HG03342 (cell line): ENCODE data around the gene ADAM33.

Source experiments
- ATAC-seq: cut with Tn5 transposase; IDR thresholded peaks from one replicate; pipeline ENCODE4 v1.9.1; 2021; ENCODE audit warnings: mild to moderate bottlenecking, moderate library complexity; ENCODE audit not compliant: unreplicated experiment

The ADAM33 gene

GRCh38 chr20:3681931-3682781, at the start of gene ADAM33:
ADAM33 (minus strand) TSS chr20:3682010; CDS start chr20:3682004, 6 bp downstream.
- ATAC-seq, result no peak

GRCh38 chr20:3730803-3731672, 49.2 kb upstream of the ADAM33 start:
- ATAC-seq, result no peak

GRCh38 chr20:3729811-3730540, 48.2 kb upstream of the ADAM33 start:
- ATAC-seq, result no peak

DNA sequence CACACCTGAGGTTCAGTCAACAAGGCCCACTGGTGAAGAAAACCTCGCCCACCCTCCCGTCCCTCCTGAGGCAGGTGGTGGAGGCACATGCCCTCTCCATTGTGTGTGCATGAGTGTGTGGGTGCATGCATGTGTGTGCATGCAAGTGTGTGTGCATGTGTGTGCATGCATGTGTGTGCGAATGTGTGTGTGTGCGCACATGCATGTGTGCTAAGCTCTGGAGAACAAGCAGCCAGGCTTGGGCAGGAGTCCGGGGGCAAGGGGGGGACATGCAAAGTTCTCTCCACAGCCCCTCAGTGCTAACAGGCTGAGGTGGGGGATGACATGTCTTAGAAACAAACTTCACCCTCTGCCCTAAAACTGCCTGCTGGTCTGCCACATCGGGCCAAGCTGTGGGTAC, 47.6 kb upstream of the ADAM33 start:
- ATAC-seq, result no peak

- ATAC-seq, result no peak
Observed at GRCh38 chr20:3728876-3729275, 47.1 kb upstream of the ADAM33 start.

DNA sequence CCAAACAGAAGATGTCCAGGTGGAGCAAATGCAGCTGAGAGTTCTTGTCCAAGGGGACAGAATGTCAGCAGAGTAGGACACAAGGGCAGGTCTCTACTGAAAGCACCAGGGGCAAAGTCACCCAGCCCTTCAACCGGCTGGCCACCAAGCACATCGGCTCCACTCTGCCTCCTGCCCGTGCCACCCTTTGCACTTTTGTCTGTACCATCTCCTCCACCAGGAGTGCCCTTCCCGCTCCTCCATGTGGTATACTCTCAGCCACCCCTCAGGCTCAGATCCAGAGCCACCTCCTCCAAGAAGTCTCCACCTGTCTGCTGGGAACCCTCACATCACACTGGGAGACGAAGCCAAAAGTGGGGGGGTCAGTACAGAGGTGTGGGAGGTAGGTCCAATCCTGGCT, 46.5 kb upstream of the ADAM33 start:
- ATAC-seq, result no peak

GRCh38 chr20:3727401-3728021, 45.7 kb upstream of the ADAM33 start:
- no peak for ATAC-seq

DNA sequence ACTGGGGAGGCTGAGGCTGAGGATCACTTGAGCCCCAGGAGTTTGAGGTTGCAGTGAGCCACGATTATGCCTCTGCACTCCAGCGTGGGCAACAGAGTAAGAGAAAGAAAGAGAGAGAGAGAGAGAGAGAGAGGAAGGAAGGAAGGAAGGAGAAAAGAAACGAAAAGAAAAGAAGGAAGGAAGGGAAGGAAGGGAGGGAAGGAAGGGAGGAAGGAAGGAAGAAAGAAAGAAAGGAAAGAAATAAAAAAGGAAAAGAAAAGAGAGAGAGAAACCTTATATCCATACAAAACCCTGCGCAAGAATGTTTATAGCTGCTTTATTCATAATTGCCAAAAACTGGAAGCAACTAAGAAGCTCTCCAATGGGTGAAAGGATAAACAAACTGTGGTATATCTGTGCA, 42.5 kb upstream of the ADAM33 start:
- ATAC-seq, result no peak

DNA sequence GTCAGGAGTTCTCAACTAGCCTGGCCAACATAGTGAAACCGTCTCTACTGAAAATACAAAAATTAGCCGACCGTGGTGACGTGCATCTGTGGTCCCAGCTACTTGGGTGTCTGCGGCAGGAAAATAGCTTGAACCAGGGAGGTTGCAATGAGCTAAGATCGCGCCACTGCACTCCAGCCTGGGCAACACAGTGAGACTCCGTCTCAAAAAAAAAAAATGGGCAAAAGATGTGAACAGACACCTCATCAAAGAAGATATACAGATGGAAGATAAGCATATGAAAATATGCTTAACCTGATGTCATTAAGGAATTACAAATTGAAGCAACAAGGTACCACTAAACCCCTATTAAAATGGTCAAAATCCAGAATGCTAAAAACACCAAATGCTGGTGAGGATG, 41.5 kb upstream of the ADAM33 start:
- no peak for ATAC-seq

DNA sequence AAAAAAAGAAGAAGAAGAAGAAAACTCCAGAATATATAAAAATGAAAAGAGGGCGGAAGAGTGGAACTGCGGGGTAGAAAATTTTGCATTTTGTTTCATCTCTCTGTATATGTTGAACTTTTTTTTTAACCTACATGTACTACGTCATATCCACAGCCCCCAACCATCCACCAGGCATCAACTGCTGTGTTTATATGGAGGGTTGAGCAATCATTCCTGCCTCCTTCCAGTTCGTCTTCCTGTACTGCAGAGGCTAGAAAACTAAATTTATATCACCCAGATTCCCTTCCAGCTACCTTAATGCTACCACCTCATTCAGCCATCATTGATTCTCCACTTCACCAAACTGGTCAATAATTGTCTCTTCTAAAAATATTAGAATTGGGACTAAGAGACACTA, 40.1 kb upstream of the ADAM33 start:
- ATAC-seq, result no peak

DNA sequence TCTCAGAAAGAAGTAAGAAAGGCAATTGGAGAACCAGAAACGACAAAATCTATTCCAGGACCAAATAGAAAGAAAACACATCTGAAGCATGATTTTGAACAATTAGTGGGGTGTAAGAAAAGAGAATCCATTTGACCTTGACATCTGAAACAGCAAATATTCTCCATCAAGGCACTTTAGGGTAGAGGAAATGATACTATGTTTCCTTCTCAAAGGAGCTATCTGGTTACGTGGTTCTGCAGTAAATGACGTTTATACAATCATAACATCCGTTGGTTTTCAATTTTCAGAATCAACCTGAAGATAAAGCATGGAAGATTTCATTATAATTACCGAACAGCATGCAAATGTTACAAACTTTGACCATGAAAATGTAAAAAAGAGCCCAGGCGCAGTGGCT, 38.8 kb upstream of the ADAM33 start:
- ATAC-seq, result no peak

DNA sequence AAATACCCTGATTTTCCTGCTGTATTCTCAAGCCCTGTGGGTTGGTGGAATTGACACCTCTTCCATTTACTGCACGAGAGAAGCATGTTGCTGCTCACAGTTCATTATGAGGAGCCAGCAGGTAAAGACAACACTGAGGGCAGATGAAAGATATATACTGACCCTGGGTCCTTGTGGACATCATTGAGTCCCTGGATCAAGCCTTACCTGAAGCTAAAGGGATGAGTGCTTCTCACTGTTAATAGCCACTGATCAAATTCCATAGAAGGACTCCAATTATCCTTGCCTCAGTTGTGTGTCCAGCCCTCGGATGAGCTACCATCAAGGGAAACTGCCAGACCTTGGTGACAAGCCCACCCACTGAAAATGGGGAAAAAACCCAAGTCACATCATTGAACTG, 38.3 kb upstream of the ADAM33 start:
- ATAC-seq, result no peak

- no peak for ATAC-seq
Observed at GRCh38 chr20:3719046-3719445, 37.2 kb upstream of the ADAM33 start.

GRCh38 chr20:3716195-3716834, 34.5 kb upstream of the ADAM33 start:
- no peak for ATAC-seq

GRCh38 chr20:3714092-3714491, 32.3 kb upstream of the ADAM33 start:
- ATAC-seq, result no peak

DNA sequence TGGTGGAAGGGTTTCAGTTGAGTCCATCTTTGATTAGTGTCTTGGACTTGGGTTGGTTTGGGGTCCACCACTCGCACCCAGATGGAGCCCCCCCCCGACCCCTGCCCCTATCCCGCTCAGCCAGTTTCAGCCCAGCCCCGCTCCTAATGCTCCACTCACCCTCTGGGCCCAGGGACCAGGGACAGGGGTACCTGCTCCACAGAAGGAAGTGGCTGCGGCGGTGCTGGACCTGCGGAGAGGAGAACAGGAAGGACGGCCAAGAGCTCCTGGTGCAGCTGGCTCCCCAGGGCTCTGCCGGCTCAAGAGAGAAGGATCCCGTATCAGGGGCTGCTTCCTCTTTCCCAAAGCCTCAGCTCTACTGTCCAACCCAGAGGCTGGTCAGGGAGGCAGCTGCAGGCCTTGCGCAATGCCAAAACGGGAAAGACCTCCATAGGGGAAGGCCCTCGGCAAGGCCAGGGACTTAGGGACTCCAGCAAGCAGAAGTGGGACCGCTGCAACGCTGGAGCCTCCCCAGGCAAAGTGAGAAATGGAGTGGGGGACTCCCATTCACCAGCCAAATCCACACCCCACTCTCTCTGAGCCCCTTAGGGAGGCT, 30.6 kb upstream of the ADAM33 start, which contains the start of gene SIGLEC1:
Gene SIGLEC1 (minus strand): TSS at position 322 of the 595 bp plus-strand sequence. CDS start 5,472 bp downstream, outside the sequence.
- no peak for ATAC-seq

DNA sequence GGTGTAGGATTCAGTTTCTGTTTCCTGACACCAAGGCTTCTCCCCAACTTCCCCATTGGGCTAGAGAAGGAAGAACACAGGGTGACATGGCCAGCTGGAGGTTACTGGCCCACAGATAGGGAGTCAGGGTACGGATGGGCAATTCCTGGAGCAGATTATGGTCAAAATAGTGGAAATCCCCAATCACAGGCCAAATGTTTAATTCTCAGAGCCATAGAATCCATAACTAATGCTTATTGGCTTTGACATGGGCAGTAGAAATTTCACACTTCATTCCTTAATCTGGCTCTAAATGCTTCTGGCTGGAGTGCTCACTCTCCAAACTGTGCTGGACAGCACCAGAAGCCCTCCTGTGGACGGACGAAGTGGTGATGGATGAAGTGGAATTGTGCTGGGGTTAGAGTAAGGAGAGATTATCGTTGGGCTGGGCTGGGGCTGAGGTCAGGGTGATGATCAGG, 29.7 kb upstream of the ADAM33 start:
- no peak for ATAC-seq

DNA sequence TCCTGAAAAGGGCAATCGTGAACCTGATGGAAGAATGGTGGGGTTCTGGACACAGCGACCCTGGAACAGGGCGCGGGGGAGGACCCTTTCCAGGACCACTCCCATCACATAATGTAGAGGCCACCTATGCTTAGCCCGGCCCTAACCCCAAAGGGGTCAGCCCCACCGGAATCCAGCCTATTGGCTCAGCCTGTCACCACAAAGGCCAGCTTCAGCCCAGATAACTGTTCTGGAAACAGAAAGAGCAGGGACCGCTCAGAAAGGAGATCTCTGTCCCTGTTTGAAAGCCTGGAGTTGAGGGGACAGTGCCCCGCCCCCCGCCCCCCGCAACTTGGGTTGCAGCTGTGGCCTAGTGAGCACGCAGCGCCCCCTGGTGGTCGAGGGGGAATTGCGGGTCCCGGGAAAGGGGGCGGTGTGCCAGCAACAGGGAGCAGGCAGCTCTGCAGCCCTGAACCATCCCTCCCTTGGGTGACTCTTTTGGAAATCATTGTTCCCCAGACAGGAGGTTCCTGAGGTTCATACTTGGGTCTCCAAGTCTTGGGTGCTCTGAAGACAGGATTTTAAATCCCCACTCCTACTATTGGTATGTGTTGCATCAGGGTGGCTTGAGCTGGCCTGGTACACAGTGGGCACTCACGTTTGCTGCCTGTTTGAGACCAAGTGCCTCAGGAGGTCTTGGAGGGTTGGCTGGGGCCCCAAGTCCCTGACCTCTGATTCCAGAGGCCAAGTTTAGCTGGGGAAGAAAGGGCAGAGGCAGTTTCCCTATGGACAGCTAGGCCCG, 29.1 kb upstream of the ADAM33 start:
- no peak for ATAC-seq

DNA sequence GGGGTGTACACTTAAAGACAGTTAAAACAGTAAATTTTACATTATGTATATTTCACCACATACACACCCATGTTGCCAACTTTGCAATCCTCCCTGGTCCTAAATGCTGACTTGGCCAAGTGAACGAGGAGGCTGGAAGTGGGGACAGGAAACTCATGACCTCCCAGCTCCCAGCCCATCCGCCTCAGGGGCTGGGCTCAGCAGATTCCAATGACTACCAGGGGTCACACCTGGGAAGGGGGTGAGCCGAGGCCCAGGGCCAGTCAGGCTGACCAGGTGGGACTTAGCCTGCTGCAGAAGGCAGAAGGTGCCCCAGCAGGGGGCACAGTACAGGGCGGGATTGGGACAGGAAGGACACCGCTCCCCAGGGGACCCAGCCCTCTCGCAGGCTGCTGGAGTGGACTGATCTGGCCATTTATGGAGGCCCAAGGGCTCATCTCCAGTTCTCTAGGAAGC, 28.2 kb upstream of the ADAM33 start:
- ATAC-seq, result no peak
